HG02938 (cell line): ENCODE measurements around the gene MORN4.

Source experiments
- ATAC-seq: cut with Tn5 transposase; IDR thresholded peaks from one replicate; pipeline ENCODE4 v1.9.1; 2021; ENCODE audit warnings: mild to moderate bottlenecking, moderate library complexity; ENCODE audit not compliant: unreplicated experiment

Gene MORN4

DNA sequence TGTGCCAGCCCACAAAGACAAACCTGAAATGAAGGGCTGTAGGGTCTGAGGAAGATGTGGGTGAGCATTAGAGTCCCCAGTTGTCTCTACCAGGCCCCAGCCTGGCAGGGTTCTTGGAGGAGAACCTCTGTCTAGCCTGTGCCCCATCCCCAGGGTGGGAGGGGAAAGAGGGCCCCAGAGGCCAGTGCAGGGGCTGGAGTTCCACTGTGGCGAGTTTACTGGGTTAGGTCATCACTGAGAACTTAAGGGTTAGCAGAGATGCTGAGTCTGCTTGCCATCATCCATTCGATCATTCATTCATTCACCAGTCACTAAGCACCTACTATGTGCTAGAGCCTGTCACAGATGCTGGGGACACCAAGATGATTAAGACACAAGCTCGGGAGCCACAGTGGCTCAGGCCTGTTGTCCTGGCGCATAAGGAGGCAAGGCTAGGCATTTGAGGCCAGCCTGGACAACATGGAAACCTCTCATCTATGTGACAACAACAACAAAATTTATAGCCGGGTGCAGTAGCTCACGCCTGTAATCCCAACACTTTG, 58.1 kb downstream of the MORN4 start:
- ATAC-seq = no peak

- no peak for ATAC-seq
These were observed 58.8 kb downstream of the MORN4 start for GRCh38 chr10:97574374-97575126.

DNA sequence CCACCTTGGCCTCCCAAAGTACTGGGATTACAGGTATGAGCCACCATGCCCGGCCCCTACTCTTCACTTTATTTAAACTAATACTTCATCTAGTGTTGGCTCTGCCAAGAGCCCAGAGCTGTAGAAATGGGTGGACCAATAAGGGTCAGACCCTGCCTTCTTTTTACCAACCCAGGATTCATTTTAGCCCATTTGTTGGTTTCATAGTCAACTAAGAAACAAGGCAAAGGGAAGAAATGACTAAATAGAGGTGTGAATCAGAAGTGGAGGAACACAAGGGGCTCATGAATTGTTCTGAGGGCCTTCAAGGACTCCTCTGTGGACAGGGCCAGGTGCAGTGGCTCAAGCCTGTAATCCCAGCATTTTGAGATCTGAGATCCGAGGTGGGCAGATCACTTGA, 59.6 kb downstream of the MORN4 start:
- ATAC-seq = no peak

GRCh38 chr10:97573021-97573420, 60.3 kb downstream of the MORN4 start:
- ATAC-seq = no peak

DNA sequence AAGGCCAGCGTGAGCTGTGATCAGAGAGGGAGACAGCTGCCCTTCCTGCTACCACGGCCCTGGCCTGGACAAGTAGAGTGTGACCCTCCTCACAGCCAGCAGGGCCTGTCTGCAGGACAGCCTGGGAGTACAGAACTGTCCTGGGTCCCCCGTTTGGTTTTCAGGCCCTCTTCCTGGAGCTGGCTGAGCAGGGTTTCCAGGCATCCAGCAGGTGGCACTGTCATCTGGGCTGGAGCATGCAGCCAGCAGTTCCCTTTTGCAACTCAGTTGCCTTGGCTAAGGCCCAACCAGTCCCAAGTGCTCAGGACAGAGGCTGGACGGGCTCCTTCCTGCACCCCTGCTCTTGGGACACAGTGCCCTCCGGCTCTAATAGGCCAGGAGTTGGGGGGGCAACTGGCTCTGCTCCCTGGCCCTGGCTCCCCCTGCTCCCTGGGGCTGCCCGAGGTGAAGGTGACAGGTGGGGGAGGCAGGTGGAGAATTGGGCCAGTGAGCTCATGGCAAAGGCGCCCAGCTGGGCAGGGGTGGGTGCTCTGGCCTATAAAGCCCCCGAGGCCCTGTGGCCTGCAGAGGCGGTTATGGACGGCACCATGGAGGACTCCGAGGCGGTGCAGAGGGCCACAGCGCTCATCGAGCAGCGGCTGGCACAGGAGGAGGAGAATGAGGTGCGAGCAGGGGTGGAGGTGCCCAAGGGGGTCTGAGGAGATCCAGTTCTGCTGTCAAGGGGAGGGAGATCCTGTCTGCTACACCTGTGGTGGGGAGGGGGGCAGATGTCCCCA, 60.9 kb downstream of the MORN4 start, which contains the start of gene ANKRD2:
Gene ANKRD2 (plus strand): TSS at position 566 of the 776 bp plus-strand sequence. CDS start 10 bp downstream, at position 576.
- no peak for ATAC-seq

DNA sequence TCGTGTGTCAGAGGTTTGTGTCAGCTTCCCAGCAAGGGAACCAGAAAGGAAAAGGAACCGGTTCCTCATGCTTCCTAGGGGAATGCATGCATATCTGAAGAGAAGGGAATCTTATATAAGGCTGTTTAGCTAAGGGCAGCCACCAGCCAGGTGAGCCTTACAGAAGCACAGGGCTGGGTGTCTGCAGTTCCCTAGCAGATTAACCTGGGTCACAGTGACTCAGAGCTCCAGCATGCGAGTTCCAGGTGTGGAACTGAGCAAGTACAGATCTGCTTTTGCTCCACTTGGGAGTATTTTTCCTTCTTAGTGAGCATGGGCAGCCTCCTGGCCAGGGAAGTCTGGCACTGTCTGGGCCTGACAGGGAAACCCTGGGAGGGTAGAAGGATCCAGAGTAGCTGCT, 61.7 kb downstream of the MORN4 start:
- ATAC-seq = no peak

GRCh38 chr10:97570789-97571471, 62.4 kb downstream of the MORN4 start:
- no peak for ATAC-seq

DNA sequence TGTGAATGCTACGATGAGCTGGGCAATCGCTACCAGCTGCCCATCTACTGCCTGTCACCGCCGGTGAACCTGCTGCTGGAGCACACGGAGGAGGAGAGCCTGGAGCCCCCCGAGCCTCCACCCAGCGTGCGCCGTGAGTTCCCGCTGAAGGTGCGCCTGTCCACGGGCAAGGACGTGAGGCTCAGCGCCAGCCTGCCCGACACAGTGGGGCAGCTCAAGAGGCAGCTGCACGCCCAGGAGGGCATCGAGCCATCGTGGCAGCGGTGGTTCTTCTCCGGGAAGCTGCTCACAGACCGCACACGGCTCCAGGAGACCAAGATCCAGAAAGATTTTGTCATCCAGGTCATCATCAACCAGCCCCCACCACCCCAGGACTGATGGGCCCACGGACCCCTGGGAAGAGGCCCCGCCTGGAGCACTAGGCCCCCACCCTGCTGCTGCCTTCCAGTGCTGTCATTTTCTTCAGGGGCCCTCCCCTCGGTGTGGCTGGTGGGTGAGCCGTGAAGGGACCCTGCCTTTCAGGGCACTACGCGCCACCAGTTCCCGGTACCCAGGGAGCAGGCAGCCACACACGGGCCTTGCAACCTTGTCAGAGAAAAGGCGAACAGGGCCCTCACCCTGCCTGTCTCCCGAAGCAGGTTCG, 63.0 kb downstream of the MORN4 start:
- ATAC-seq = no peak

DNA sequence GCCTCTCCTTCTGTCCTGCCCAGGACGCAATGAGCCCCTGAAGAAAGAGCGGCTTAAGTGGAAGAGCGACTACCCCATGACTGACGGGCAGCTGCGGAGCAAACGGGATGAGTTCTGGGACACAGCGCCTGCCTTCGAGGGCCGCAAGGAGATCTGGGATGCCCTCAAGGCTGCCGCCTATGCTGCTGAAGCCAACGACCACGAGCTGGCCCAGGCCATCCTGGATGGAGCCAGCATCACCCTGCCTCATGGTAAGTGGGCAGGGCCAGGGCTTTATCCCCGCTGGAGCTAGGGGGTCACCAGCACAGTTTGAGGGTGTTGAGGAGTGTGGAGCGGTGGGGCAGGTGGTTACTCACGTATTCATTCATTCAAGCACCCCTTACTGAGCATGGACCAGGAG, 65.4 kb downstream of the MORN4 start:
- no peak for ATAC-seq

GRCh38 chr10:97566336-97566996, 66.8 kb downstream of the MORN4 start:
- no peak for ATAC-seq

DNA sequence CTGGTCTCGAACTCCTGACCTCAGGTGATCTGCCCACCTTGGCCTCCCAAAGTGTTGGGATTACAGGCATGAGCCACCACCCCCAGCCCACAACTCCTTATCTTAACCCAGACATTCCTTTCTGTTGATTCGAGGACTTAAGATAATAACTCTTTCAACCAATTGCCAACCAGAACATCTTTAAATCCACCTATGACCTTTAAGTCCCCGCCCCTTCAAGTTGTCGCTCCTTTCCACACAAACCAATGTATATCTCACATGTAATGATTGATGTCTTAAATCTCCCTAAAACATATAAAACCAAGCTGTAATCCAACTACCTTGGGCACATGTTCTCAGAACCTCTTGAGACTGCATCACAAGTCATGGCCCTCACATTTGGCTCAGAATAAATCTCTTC, 68.5 kb downstream of the MORN4 start:
- no peak for ATAC-seq
